K562 (cell line): Measurements from ENCODE around the gene HNRNPK.

Experiments
- CREB1 ChIP-seq, 2 experiments: sonication (generic) in 1 of 2; formaldehyde crosslinking in 1 of 2; IDR thresholded peaks; 2 replicates each; pipeline versions ENCODE4 v1.6.1 to v1.8.0; 2012 to 2022; ENCODE audit warnings: inconsistent platforms in 1 of 2, mild to moderate bottlenecking in 1 of 2, missing genetic modification reagents in 1 of 2, moderate library complexity in 1 of 2
- CTCF ChIP-seq, 3 experiments: IDR thresholded peaks in 2 of 3; conservative IDR thresholded peaks in 1 of 3; 2 replicates each; pipeline ENCODE4 v1.5.1; 2011 to 2012; ENCODE audit warnings: low read length in 3 of 3, mild to moderate bottlenecking in 3 of 3, control low read depth in 2 of 3, improper control_type of control experiment in 1 of 3, inconsistent platforms in 1 of 3, low read depth in 1 of 3, mixed read lengths in 1 of 3, moderate library complexity in 1 of 3; ENCODE audit not compliant: insufficient read depth in 2 of 3
- RBM39 ChIP-seq: fragments of 200-400 bp; formaldehyde crosslinking; optimal IDR thresholded peaks from 2 replicates; pipeline ENCODE3; 2018; ENCODE audit warnings: low read depth, low read length
- STAT5B ChIP-seq: fragments of 250-450 bp; sonication (Bioruptor Pico); IDR thresholded peaks from 2 replicates; pipeline ENCODE4 v1.8.0; 2021; ENCODE audit warnings: mild to moderate bottlenecking, inconsistent platforms
- TCF7L2 ChIP-seq: fragments of 150-350 bp; IDR thresholded peaks from 2 replicates; pipeline ENCODE4 v1.6.1; 2016; ENCODE audit warnings: low read depth, mild to moderate bottlenecking, low read length, moderate library complexity
- ZNF197 ChIP-seq: fragments of 200-800 bp; sonication (Bioruptor generic); IDR thresholded peaks from 2 replicates; pipeline ENCODE4 v1.6.1; 2016; ENCODE audit warnings: low read depth, missing genetic modification characterization, missing compliant biosample characterization

GRCh38 chr9:83969602-83970001 lies 10.4 kb downstream of the HNRNPK start:
- TF ChIP-seq CTCF (IDR thresholded peaks at IDR 0.05 in 2 of 3, conservative IDR thresholded peaks at IDR 0.05 in 1 of 3; ENCODE audit: insufficient read depth in 2 of 3, low read depth in 1 of 3, low read length in 3 of 3) (no peak), TCF7L2 (no peak), CREB1 (IDR thresholded peaks at IDR 0.05) (no peak), CREB1 (CRISPR knock-in tag; IDR thresholded peaks at IDR 0.05) (no peak), RBM39 (no peak), STAT5B (CRISPR knock-in tag) (no peak), ZNF197 (no peak)
